ENCODE measurements around the gene DUSP14.
"Not testable (repeated sequence)": the region's sequence is repeated elsewhere in the genome, so short reads cannot be mapped to it uniquely, and the experiment has no call there.

The DUSP14 gene

DNA sequence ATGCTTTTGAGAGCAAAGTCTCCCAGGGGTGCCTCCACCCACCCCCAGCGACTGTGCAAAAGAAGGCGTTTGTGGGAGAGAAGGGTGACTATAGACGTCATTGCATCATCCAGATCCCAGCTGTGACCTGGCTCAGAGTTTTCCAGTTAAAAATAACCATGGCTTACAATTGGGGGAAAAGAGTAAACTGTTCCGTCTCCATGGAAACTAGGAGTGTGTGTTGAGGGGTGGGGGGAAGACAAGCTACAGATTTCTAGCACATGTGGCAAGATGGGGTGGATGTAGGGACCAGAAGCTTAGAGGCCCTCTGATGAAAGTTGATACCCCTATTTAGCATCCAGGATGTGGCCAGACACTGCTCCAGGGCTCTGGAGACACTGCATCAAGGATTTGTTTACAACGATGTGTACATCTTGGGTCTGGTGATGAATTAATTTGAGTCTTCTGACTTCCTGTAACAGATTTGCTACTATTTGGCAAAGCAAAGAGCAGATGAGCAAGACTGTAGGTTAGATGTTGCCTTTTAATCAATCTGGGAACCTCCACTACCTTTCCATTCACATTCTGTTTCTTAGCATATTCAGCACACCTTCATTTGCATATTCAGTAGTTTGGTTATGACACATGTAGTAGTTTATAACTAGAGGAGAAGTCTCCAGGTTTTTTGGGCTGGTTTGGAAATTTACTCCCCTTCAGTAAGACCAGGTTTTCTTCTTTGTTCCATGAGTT is 6.2 kb upstream of the DUSP14 start:
- DNase-seq (ENCODE audit: low read depth in 4 of 4, low spot score in 1 of 4) = no peak

DNA sequence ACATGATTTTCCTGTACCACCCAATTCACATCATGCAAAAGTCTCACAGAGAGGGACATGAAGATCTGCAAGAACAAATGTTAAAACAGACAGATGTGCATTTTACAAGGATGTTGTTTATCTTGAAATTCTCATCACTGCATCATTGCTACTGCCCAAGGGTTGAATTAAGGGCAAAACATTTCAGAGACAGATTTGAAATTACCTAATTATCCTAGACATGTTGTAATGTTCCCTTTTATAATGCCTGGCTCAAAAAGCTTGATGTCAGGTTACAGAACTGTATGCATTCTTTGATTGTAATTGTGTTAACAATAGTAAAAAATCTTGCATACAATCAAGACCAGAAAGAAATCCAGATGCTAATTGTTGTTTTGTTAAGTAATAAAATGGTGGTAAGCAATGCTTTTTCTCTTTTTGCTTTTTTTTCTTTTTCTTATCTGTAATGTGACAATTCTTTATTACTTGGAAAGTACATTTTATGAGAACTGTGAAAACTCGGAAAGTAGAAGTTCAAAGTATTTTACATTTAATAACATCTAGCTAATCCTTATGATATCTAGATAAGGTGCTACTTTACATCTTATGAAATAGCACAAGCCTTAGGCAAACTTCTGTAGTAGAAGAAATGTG is 3.6 kb upstream of the DUSP14 start:
- no peak for DNase-seq (ENCODE audit: low read depth in 4 of 4, low spot score in 1 of 4)

DNA sequence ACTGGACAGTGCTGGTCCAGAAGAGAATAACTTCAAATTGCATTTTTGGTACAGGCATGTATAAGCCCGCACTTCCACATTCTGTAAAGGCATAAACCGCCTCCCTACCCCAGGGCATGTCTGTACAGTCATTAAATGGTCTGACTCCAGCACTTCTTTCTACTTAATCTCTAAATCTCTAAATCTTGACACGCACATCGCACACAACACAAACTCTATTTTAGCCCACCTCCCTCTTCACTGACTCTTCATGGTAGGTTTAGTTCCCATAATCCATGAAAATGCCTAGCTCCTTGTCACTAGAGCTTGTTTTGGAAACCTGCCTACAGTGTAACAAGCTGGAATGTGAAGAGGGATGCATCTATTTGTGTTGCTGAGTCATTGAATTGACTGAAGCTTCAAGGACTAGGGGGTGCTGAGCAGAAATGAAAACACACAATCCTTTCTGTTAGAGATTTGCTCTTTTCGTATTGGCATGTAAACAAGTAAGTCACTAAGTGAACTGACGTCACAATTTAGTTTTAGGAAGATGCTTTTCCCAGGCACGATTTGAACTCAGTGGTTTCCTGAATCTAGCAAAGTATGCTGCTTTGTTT is 1.6 kb upstream of the DUSP14 start:
- DNase-seq (ENCODE audit: low read depth in 4 of 4, low spot score in 1 of 4) = no peak

DNA sequence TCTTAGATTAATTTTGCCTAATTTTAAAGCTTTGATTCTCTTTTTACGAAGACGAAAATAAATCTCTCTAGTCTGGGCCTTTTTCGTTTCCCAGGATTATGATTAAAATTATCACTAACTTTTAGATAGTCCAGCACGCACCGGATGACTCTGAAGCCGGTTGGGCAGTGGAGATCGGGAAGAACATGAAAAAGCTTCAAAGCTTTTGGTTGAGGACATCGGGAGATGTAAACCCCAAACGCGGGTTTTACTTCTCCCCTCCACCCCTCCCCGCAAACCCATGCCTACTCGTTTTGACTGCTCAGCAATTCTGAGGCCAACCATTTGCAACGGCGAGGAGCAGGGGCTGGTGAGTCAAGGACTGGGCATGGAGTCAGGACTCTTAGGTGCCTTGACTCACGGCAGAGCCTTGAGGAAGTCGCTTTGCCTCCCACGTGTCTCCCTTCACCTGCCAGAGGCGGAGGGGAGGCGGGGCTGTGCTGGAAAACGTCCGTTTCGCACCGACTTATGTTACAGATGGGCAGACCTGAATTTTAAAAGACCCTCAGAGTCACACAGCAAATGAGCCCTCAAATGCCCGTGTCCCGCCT is 989 bp upstream of the DUSP14 start:
- peak; percentile 15 to 56 (median 34) for DNase-seq (ENCODE audit: low read depth in 4 of 4, low spot score in 1 of 4)

DNA sequence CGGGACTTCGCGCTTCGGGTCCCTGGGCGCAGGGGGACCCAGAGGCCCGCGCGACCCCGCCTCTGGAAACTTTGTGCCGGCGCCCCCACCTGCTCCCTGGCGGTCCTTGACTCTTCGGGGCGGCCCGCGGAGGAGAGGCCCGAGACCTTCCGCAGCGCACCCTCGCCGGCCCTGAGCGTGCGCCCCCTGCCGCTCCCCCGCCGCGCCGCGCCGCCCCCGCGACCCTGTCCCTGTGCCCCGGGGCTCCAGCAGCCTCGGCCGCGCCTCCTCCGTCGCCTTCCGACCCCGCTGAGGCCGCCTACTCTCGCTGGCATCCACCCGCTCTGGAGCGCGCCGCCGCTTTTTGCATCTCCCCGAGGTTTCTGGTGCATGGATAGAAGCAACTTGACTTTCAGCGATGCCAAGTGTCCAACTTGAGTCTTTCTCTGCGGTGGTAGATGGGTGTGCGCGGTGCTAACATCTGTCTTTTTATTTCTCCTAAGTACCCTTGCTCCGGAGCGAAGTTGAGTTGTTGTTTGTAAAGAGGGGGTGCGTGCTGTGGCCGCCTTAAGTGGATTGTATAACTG is 414 bp downstream of the DUSP14 start:
- DNase-seq (ENCODE audit: low read depth in 4 of 4, low spot score in 1 of 4) = peak; percentile 43 to 63 (median 54)

DNA sequence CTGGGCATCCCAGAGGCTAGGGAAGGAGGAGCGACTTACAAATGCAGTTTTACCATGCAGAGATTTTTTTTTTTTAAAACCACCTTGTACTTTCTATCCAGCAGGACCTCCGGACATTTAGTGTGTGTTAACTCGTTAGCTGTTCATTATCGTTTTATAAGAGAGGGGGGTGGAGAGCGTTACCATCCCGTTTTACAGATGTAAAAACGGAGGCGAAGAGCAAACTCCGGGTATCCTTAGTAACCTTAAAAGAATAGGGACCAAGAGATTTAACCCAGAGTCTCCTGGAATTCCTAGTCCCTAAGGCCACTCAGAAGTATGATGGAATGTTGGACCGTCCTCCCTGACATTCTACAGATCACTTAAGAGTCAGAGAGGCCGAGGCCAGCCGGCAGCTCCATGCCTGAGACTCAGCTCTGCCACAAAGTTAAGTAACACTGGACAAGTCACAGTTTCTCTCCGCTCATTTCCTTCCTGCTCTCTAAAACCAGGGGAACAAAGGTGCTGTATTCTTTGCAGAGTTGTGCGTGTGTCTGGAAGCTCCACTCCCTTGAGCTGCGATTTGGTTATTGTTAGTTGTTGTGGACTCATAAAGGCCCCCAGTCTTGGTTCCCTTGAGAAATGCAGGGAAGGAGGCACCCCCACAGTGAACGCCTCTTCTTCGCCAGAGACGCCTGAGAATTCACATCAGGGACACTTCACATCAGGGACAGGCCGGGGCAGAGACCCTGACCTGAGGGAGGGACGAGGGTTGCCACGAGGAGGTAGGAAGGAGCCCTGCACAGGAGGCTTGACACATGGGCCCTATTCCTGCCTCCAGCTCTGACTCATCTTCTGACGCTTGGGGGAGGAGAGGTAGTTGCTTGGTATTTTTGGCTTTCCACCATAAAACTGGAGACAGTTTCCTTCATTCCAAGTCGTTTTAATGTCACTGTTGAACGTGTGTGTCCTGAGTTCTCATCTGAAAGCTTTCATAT is 1.2 kb downstream of the DUSP14 start:
- DNase-seq (ENCODE audit: low read depth in 4 of 4, low spot score in 1 of 4) = peak in 1 of 4 experiments; percentile 13

DNA sequence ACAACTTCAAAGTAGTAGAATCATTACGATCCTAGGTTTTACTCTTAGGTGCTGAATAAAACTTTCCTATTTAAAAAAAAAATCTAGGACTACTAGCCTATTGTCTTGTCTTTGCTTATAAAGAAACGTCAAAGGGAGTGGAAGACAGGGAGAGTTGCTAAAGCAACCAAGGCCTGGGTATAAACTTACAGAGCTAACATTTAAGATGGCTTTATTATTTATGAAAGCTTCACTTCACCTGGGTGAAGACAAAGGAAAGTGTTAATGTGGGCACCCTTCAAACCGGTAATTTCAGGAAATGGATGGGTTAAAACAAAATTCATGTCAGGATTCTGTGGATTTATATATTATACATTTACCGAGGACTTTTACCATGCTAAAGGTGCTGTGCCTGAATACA is 2.5 kb downstream of the DUSP14 start:
- DNase-seq (ENCODE audit: low read depth in 4 of 4, low spot score in 1 of 4) = no peak

DNA sequence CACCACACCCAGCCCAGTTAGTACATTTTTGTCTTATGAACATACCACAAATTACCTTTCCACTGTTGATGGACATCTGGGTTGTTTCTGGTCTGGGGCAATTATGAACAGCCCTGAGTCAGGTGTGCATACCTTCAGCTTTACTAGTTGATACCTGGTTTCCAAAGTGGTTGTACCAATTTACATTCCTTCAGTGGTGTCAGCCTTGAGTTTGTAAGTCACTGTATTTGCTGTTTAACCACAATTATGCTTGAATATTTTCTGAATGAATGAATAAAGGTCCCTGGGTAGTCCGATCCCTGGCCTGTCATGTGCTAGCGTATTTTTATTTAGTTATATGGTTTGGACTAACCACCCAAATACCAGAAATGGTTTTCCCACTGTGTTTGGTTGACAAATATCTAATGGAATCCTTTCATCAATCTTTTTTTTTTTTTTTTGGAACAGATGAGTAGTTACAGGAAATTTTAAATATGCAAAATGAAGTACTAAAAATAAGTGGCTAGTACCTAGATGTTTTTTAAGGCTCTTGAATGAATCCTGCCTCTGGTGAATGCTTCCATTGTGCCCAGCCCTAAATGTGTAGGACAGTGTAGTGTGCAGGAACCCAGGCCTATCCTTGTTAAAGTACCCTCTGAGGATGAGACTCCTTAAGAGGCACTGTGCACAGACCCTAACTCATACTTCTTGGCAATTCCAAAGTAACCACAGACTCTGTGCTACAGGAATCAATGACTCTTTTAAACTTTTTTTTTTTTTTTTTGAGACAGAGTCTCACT is 3.7 kb downstream of the DUSP14 start:
- DNase-seq (ENCODE audit: low read depth in 4 of 4, low spot score in 1 of 4) = no peak

DNA sequence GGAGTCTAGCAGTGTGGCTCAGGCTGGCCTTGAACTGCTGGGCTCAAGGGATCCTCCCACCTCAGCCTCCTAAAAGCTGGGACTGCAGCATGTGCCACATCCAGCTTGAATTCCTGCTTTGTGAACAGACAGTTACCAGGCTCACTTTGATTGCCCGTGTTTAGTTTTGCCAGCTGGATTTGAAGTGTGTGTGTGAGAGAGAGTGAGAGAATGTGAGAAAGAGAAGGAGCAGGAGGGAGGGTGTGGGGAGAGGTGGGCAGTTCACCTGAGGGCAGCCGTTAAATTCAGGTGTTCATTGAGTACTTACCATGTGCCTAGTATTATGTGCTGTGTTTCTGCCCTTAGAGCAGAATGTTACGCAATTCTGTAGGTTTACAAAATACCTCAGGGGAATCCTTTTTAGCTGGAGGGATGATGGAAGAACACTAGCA is 4.7 kb downstream of the DUSP14 start:
- no peak for DNase-seq (ENCODE audit: low read depth in 4 of 4, low spot score in 1 of 4)

DNA sequence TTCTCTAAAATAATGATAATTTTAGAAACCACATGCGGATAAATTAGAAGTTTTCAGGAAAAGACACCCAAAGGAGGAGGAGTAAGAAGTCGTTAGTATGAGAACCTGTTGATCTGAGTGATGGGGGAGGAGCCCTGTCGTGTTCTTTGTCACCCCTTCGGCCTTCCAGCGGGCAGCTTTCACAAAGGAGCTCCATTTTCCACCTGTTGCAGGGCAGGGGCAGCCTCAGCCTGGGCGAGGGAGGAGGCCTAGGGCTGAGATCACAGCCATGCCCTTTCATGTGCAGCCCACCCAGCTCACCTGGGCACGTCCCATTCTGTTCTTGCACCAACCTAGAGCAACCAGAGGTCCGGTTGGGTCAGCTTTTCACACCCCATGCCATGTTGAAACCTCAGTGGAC is 5.3 kb downstream of the DUSP14 start:
- no peak for DNase-seq (ENCODE audit: low read depth in 4 of 4, low spot score in 1 of 4)

DNA sequence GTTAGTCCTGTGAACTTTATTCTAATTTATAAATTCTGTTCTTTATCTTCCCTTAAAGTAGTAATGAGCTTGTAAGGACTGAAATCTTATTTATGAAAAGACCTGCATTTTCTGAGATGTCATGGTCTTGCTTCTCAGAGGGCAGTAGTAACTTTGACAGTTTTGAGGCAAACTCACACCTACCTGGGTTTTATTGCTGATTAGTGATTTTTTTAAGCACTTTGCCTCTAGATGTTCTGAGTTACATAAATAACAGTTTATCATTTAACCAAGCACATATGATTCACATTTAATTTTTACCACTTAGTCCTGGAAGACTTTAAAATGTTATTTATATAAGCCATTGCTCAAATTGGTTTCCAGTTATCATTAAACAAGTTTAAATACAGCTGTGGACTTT is 10.7 kb downstream of the DUSP14 start:
- no peak for DNase-seq (ENCODE audit: low read depth in 4 of 4, low spot score in 1 of 4)

DNA sequence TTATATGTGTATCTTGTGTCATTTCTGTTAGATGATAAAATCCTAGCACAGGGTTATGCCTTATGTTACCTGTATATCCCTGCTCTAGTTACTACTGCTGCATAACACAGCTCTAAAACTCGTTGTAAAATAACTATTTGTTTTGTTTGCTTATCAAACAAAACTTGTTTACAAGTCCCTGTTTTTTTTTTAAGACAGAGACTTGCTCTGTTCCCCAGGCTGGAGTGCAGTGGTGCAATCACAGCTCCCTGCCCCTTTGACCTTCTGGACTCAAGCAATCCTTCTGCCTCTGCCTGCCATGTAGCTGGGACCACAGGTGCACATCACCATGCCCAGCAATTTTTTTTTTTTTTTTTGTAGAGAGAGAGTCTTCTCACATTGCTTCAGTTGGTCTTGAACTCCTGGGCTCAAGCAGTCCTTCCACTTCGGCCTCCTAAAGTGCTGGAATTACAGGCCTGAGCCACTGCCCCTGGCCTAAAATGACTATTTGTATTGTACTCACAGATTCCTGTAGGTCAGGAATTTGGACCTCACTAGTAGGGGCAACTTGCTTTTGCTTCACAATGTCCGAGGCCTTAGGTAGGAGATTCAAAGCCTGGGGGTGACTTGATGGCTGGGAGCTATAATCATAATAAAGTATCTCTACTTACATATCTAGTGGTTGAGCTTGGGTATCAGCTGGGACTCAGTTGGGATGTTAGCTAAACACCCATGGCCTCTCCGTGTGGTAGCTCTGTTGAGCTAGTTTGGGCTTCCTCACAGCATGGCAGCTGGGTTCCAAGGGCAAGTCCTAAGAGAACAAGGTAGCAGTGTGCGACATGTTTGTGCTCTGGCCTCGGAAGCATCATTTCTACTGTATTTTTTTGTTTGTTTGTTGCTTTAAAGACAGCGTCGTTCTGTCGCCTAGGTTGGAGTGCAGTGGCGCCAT is 12.6 kb downstream of the DUSP14 start:
- no peak for DNase-seq (ENCODE audit: low read depth in 4 of 4, low spot score in 1 of 4)

DNA sequence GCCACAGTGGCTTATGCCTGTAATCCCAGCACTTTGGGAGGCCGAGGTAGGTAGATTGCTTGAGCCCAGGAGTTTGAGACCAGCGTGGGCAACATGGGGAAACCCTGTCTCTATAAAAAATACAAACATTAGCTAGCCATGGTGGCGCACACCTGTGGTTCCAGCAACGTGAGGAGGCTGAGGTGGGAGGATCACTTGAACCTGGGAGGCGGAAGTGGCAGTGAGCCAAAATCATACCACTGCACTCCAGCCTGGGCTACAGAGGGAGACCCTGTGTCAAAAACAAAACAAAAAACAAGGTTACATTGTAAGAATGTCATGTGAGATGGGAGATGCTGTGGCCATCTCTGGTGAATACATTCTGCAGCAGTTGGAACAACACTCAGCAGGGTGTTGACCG is 13.5 kb downstream of the DUSP14 start:
- DNase-seq (ENCODE audit: low read depth in 4 of 4, low spot score in 1 of 4) = no peak

DNA sequence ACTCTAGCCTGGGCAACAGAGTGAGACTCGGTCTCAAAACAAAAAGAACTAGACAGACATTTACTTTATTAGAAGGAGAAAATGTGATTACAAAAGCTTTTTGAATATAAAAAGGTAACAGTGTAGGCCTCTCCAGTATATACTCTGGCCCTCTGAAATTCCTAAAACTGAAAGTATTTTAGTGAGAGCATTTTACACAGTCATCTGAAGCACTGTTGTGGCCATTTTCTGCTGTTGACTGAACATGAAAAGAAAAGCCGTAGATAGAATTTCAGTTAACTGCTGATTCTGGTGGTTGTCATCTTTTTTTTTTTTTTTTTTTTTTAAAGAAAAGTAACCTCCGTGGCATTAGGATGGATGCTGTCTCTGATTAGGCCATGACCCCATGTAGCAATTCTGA is 15.6 kb downstream of the DUSP14 start:
- no peak for DNase-seq (ENCODE audit: low read depth in 4 of 4, low spot score in 1 of 4)

DNA sequence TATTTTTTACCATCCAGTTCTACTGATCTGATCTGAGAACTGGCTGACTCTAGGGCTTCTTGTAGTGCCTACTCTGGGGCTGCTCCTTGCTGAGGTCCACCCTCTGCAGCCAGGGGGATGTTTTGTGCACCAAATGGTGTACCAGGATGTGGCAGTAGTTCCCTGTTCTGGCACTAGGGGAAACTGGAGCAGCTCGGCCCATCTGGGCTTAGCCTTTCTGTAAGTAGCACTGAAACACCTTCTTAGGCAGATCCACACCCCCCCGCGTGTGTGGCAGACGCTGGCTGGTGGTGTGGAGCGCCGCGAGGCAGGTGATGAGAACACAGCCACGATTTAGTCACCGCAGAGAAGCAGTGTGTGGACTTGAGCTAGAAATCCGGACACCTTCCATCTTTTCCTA is 17.0 kb downstream of the DUSP14 start:
- no peak for DNase-seq (ENCODE audit: low read depth in 4 of 4, low spot score in 1 of 4)

DNA sequence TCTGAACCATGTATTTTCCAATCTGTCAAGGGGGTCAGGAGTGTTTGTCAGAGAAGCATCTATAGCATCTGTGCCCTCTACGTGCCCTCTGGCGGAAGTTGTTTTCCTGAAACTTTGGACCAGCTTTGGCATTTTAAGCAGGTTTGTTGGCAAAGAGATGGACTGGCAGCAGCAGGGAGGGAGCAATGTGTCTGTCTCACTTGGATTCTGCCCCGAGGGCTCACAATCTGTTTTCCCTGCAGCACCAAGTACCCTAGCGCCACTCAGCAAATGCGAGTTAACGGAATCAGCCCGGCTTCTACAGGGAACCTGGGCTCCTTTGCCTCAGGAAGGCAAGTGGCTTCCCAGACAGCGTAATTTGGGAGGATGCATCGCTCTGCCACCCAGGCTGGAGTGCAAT is 17.4 kb downstream of the DUSP14 start:
- no peak for DNase-seq (ENCODE audit: low read depth in 4 of 4, low spot score in 1 of 4)

DNA sequence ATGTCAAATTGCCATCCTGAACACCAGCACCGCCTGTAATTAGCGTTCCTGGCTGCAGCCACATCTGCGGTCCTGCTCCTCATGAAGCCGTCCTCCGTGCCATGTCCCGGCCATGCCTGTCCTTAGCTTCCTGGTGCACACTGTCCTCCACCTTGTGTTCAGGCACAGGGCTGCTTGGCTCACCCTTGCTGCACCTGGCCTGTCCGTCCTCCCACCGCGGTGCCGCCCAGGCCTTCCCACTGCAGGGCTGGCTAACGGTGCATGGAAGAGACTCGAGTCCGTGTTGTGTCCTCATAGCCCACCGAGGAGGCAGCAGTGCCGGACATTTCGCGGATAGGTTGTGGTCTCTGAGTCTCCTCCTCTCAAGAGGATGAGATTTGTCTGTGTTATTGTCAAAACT is 20.4 kb downstream of the DUSP14 start:
- DNase-seq (ENCODE audit: low read depth in 4 of 4, low spot score in 1 of 4) = no peak

DNA sequence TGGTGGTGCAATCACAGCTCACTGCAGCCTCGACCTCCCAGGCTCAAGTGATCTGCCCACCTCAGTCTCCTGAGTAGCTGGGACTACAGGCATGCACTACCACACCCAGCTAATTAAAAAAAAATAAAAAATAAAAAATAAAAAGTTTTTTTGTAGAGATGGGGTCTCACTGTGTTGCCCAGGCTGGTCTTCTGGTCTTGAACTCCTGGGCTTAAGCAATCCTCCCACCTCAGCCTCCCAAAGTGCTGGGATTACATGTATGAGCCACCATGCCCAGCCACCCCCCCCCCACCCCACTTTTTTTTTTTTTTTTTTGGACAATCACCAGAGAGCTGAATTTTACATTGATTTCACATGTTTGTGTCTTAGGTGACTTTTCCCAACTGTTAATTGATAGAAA is 22.0 kb downstream of the DUSP14 start:
- DNase-seq (ENCODE audit: low read depth in 4 of 4, low spot score in 1 of 4) = not testable (repeated sequence)

Data from stimulated activated CD4-positive, alpha-beta T cell treated with anti-CD3 and anti-CD28 coated beads, Interleukin-1b, Interleukin-23, amount 100 ng/mL, for 24 hours (primary cell).